ENCODE measurements around the gene SNX21. TPM values are rescaled to one million over a fixed set of nuclear protein-coding genes. Genes with fewer than 3 reads are reported as not detected.
"Not testable (repeated sequence)": the region's sequence is repeated elsewhere in the genome, so short reads cannot be mapped to it uniquely, and the experiment has no call there.

The SNX21 gene
- 17.1 and 18.3 TPM in 2 replicates for total RNA-seq (2014; rRNA removed; shearing (Covaris generic))

DNA sequence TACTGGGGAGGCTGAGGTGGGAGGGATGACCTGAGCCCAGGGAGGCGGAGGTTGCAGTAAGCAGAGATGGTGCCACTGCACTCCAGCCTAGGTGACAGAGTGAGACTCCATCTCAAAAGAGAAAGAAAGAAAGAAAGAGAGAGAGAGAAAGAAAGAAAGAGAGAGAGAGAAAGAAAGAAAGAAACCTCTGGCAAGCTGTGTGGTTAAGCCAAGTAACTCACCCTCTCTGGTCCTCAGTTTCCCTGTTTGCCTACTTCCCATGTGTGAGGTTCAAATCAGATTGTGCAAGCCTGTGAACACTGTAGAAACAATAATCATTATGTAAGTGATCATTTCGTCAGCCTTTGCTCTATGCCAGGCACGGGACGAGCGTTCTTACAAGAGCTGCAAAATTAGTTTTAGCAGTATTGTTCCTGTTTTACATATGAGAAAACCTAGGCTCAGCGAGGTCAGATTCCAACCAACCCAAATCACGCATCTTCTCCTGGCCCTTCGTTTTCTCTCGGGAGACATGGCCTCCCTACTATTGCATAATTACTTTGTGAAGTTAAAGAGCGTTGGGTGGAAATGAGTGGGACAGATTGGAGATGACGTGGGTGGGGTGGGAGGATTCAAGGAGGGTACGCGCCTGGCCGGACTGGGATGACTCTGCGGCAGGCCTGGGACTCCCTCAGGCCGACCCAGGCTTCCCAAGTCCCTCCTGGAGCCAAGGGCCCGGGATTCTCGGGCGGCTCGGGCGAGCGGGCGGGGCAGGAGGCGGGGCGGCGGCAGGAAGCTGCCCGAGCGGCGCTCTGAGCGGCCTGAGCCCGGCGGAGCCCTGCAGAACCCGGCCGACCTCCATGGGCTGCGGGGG lies at the start of gene SNX21:
Gene SNX21, plus strand, starts transcription at position 770 of the 853 bp plus-strand sequence. CDS start 121 bp downstream, outside the sequence.
- Histone ChIP-seq H3K27ac (peak within 1 kb of the TSS; percentile 21; the same call in 1 of the 2 replicates), H3K36me3 (no peaks in the 10 kb centered on the region), H3K4me3 (peak within 1 kb of the TSS; percentile 64), H3K9me3 (replicated peaks) (no peaks in the 10 kb centered on the region), H3K27me3 (no peaks in the 10 kb centered on the region), H3K4me1 (peaks cover 32% of the 10 kb centered on the region)
- DNase-seq, result peak; percentile 93 to 94

- H3K36me3 ChIP-seq, result no peaks in the 10 kb centered on the region
- peaks cover 4% of the 10 kb centered on the region; the same call in 1 of the 2 replicates for H3K4me1 ChIP-seq
- H3K9me3 ChIP-seq (replicated peaks), result no peaks in the 10 kb centered on the region
- no peak overlapping the region for H3K27ac ChIP-seq
- no peak for DNase-seq
- H3K4me3 ChIP-seq, result no peak overlapping the region
- H3K27me3 ChIP-seq, result peaks cover 14% of the 10 kb centered on the region
Observed at GRCh38 chr20:45788351-45788750, 45.2 kb upstream of the SNX21 start.

DNA sequence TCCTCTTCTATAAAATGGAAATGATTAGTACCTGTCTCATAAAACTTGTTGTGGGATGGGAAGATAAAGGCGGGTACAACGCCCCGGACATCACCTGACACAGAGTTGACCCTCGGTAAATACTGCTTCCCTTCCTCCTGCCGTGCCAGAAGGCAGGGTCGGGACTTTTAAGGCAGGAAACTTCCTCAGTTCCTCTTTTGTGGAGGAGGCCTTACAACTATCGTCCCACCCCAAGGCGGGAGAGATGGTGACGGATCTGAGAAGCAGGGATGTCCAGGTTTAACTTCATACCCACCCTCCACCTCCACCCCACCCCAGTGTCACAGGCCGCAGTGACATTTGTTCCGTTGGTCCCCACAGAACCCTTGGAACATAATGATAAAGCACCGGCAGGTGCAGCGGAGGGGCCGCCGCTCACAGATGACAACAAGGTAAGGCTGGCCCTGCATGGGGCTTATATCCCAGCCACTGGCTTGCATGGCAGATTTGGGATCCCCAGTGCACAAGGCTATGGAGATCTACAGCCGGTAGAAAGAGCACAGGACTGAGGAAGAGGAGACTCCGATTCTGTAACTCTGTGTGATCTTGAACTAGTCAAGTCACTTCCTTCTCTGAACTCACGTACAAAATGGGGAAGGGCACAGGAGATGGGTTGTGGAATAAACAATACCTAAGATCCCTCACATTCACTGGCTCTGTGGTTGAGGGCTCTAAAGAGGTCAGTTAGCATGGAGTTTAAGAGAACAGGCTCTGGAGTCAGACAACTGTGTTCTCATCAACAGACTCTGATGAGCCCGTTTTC lies 41.1 kb upstream of the SNX21 start:
- Histone ChIP-seq H3K4me1 (peaks cover 4% of the 10 kb centered on the region; the same call in 1 of the 2 replicates), H3K36me3 (peaks cover 23% of the 10 kb centered on the region), H3K4me3 (peak overlapping the region; percentile 93), H3K27ac (peak overlapping the region; percentile 33; the same call in 1 of the 2 replicates), H3K27me3 (peaks cover 9% of the 10 kb centered on the region; the same call in 1 of the 2 replicates), H3K9me3 (replicated peaks) (no peaks in the 10 kb centered on the region)
- no peak for DNase-seq

GRCh38 chr20:45796337-45797065 lies 37.1 kb upstream of the SNX21 start:
- H3K27ac ChIP-seq, result no peak overlapping the region
- DNase-seq, result no peak
- peaks cover 29% of the 10 kb centered on the region for H3K36me3 ChIP-seq
- no peak overlapping the region for H3K4me3 ChIP-seq
- H3K4me1 ChIP-seq, result peaks cover 4% of the 10 kb centered on the region; the same call in 1 of the 2 replicates
- no peaks in the 10 kb centered on the region for H3K9me3 ChIP-seq (replicated peaks)
- H3K27me3 ChIP-seq, result no peaks in the 10 kb centered on the region

DNA sequence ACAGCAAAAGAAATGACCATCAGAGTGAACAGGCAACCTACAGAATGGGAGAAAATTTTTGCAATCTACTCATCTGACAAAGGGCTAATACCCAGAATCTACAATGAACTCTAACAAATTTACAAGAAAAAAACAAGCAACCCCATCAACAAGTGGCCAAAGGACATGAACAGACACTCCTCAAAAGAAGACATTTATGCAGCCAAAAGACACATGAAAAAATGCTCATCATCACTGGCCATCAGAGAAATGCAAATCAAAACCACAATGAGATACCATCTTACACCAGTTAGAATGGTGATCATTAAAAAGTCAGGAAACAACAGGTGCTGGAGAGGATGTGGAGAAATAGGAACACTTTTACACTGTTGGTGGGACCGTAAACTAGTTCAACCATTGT lies 36.1 kb upstream of the SNX21 start:
- H3K4me1 ChIP-seq; H3K27me3 ChIP-seq; DNase-seq; H3K9me3 ChIP-seq (replicated peaks); H3K4me3 ChIP-seq; H3K27ac ChIP-seq: not testable (repeated sequence)
- peaks cover 35% of the 10 kb centered on the region for H3K36me3 ChIP-seq

DNA sequence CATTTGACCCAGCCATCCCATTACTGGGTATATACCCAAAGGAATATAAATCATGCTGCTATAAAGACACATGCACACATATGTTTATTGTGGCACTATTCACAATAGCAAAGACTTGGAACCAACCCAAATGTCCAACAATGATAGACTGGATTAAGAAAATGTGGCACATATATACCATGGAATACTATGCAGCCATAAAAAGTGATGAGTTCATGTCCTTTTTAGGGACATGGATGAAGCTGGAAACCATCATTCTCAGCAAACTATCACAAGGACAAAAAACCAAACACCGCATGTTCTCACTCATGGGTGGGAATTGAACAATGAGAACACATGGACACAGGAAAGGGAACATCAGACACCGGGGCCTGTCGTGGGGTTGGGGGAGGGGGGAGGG lies 35.6 kb upstream of the SNX21 start:
- not testable (repeated sequence) for H3K4me3 ChIP-seq; H3K4me1 ChIP-seq; H3K27ac ChIP-seq; DNase-seq; H3K27me3 ChIP-seq; H3K9me3 ChIP-seq (replicated peaks)
- H3K36me3 ChIP-seq, result peaks cover 38% of the 10 kb centered on the region

DNA sequence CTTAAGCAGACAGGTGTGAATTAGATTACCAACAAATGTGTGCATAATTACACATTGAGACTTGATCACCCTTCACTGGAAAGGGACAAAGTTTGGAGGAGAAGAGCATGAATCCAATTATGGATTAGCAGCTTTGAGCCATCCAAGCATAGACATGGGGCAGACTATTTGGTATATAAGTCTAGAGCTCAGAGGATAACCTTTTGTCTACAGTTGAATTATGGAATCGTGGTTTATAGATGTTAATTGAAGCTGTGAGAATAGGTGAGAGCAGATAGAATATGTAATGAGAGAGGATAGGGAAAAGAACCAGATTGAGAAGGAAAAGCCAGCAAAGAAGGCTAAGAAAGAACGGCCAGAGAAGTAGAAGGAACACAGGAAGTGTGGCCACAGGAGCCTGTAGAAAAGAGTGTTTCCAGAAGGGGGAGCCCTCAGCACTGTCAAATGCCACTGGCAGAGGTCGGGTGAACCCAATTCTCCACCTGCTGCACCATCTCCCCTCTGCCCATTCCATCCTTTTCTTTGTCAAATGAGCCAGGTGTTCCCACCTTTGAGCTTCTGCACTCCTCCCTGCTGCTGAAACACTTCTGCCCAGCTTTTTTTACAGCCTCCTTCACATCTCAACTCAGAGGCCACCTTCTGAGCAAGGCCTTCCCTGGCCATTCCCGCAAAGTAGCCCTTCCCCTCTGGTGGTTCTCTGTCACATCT lies 34.5 kb upstream of the SNX21 start:
- H3K27ac ChIP-seq, result no peak overlapping the region
- H3K4me1 ChIP-seq, result no peaks in the 10 kb centered on the region
- no peak overlapping the region for H3K4me3 ChIP-seq
- DNase-seq, result peak; percentile 79 to 92
- no peaks in the 10 kb centered on the region for H3K9me3 ChIP-seq (replicated peaks)
- no peaks in the 10 kb centered on the region for H3K27me3 ChIP-seq
- peaks cover 49% of the 10 kb centered on the region for H3K36me3 ChIP-seq

GRCh38 chr20:45801851-45802250 lies 31.7 kb upstream of the SNX21 start:
- H3K9me3 ChIP-seq (replicated peaks), result no peaks in the 10 kb centered on the region
- no peak for DNase-seq
- H3K4me1 ChIP-seq, result no peaks in the 10 kb centered on the region
- H3K27me3 ChIP-seq, result no peaks in the 10 kb centered on the region
- H3K36me3 ChIP-seq, result peaks cover 52% of the 10 kb centered on the region
- no peak overlapping the region for H3K4me3 ChIP-seq
- no peak overlapping the region for H3K27ac ChIP-seq

DNA sequence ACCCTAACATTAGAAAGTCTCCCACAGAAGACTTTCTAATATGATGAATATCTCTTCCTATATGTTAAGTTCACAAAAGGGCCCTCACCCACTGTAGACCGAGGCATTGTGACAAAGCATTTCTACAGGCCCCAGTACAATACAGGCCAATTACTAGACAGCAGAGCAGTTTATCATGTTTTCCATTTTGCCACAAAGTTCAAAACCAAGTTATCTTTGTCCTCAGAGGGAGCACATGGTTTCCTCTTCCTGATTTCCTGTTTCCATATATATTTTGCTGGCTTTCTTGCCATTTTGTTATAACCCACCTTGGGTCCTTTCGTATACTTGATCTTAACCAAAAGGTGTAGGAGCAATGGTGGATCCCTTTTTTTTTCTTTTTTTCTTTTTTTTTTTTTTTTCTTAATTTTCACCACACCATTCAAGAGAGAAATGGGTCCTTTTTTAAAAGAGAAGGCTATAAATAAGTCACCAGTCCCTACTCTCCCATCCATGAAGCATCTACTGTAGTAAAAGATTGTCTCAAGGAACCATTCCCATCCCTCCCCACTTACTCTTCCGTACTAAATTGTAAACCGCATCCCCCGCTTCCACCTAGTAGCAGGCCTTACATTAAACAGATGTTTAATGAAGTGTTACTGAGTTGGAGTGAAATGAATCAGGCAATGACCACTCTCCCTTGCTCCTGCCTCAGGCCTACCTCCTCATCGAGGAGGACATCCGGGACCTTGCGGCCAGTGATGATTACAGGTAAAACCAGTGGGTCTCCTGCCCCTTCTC lies 23.2 kb upstream of the SNX21 start:
- Histone ChIP-seq H3K36me3 (peaks cover 72% of the 10 kb centered on the region), H3K27me3 (no peaks in the 10 kb centered on the region), H3K4me3 (no peak overlapping the region), H3K9me3 (replicated peaks) (no peaks in the 10 kb centered on the region), H3K27ac (no peak overlapping the region), H3K4me1 (peaks cover 3% of the 10 kb centered on the region; the same call in 1 of the 2 replicates)
- DNase-seq, result no peak

GRCh38 chr20:45812157-45813005 lies 21.2 kb upstream of the SNX21 start, which contains the start of gene UBE2C:
Gene UBE2C (plus strand): TSS chr20:45812644. CDS start chr20:45812696, 52 bp downstream.
- H3K27me3 ChIP-seq, result no peaks in the 10 kb centered on the region
- peaks cover 75% of the 10 kb centered on the region for H3K36me3 ChIP-seq
- H3K9me3 ChIP-seq (replicated peaks), result no peaks in the 10 kb centered on the region
- H3K4me3 ChIP-seq, result peak within 1 kb of the TSS; percentile 89
- peak within 1 kb of the TSS; percentile 96 for H3K27ac ChIP-seq
- peak; percentile 100 for DNase-seq
- H3K4me1 ChIP-seq, result peaks cover 19% of the 10 kb centered on the region; the same call in 1 of the 2 replicates

DNA sequence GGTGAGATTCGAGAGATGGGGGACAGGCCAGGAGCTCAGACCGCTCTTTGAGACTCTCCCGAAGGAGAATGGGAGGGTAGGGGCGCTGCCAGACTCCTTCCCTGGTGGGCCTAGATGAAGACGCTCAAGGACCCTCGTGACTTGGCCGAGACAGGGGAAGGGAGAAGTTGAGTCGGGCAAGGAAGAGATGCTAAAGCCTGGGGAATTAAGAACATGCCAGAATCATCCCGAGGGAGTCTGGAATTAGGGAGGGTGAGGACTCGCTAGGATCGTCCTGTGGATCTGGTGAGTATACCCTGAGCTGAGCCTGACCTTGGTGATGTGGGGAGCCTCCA lies 20.6 kb upstream of the SNX21 start:
- peaks cover 70% of the 10 kb centered on the region for H3K36me3 ChIP-seq

DNA sequence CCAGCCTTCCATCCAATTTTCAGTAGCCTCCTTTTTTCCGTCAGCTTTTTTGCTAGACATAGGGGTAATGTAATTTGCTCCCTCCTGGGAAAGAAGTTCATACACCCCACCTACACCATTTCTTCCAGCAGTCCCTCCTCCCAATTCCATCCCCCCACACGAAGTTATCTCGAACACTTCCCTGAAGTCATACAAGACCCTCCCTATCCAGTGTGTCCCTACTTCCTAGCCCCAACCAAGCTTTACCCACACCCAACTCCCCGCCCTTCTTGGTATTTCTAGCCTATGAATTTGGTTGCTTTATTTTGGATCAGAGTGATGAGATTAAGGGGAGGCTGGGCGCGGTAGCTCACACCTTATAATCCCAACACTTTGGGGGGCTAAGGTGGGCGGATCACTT lies 20.1 kb upstream of the SNX21 start:
- H3K4me1 ChIP-seq, result peaks cover 27% of the 10 kb centered on the region; the same call in 1 of the 2 replicates
- no peak for DNase-seq
- peak overlapping the region; percentile 89 for H3K4me3 ChIP-seq
- H3K27ac ChIP-seq, result peak overlapping the region; percentile 96
- H3K36me3 ChIP-seq, result peaks cover 67% of the 10 kb centered on the region
- H3K27me3 ChIP-seq, result no peaks in the 10 kb centered on the region
- H3K9me3 ChIP-seq (replicated peaks), result no peaks in the 10 kb centered on the region

More for the DNA sequence above, 20.6 kb upstream of the SNX21 start:
- Histone ChIP-seq H3K27ac (peak overlapping the region; percentile 96), H3K4me3 (peak overlapping the region; percentile 89), H3K27me3 (no peaks in the 10 kb centered on the region), H3K9me3 (replicated peaks) (no peaks in the 10 kb centered on the region), H3K4me1 (peaks cover 25% of the 10 kb centered on the region; the same call in 1 of the 2 replicates)
- DNase-seq, result no peak
